ENCODE results near the gene JAKMIP2.

GRCh38 chr5:147538236-147538635, 244.3 kb downstream of the JAKMIP2 start:
- TF ChIP-seq CTCF (IDR thresholded peaks at IDR 0.05; ENCODE audit: insufficient read depth, low read length, poor library complexity, severe bottlenecking) (no peak), EZH2phosphoT487 (conservative IDR thresholded peaks at IDR 0.05; ENCODE audit: low read length) (no peak)

All from SU-DHL-6 (cell line).